K562 (cell line): ENCODE data around the gene PLEKHA1. TPM values are rescaled to one million over a fixed set of nuclear protein-coding genes. Genes with fewer than 3 reads are reported as not detected.

Experiments used
- ATAC-seq: fragments of 200-7000 bp; cut with Tn5 transposase; 3 replicates; pipeline ENCODE4 v1.9.1; 2020; ENCODE audit warnings: moderate library complexity
- BruUV-seq: library from RNA; stranded (reverse); fragments of 400-500 nt; replicated peaks from 2 replicates; lab custom pipeline; 2021; lab: Mats Ljungman, UMichigan
- CTCF ChIA-PET: fragments of 300-600 bp; formaldehyde crosslinking; extraction: SDS; loops from one replicate; lab custom pipeline; 2021; ENCODE audit warnings: low intra/inter-chr PET ratio; lab: Yijun Ruan, JAX
- POLR2A ChIA-PET: fragments of 300-600, 350-650 bp; sonication (Branson Sonifier 250); formaldehyde crosslinking; extraction: SDS; loops from one replicate; lab custom pipeline; 2021; ENCODE audit warnings: antibody characterized with exemption, inconsistent platforms; lab: Yijun Ruan, JAX
- DNase-seq, 4 experiments: peaks; one replicate each; pipeline versions ENCODE4 v3.0.0 to v3.0.0-alpha.2; 2011 to 2018; ENCODE audit warnings: low spot score in 3 of 4, mixed read lengths in 3 of 4; ENCODE audit errors: extremely low read depth in 1 of 4
- FAIRE-seq: peaks from 2 replicates; lab custom pipeline; 2011; peaks lifted over from hg19 to GRCh38; lab: Jason Lieb, UNC
- H2AFZ ChIP-seq: 2 replicates; pipeline ENCODE4 v1.6.0; 2011; ENCODE audit warnings: low read depth, low read length, control low read depth, inconsistent platforms
- H3K27ac ChIP-seq: fragments of 200-600 bp; 3 replicates; pipeline ENCODE4 v1.8.0; 2011; ENCODE audit warnings: low read depth, mild to moderate bottlenecking, control low read depth, inconsistent platforms, low read length, moderate library complexity, mixed read lengths; ENCODE audit errors: extremely low read depth
- H3K27me3 ChIP-seq, 2 experiments: fragments of 300-600 bp in 1 of 2; 2 replicates in 1 of 2; 3 replicates in 1 of 2; pipeline versions ENCODE4 v1.6.0 to v1.8.0; 2011; ENCODE audit warnings: inconsistent platforms in 2 of 2, low read length in 2 of 2, mild to moderate bottlenecking in 1 of 2, mixed read lengths in 1 of 2, moderate library complexity in 1 of 2; ENCODE audit not compliant: control insufficient read depth in 2 of 2, insufficient read depth in 2 of 2
- H3K36me3 ChIP-seq: fragments of 300-600 bp; 3 replicates; pipeline ENCODE4 v1.8.0; 2011; ENCODE audit warnings: mild to moderate bottlenecking, low read length, inconsistent platforms; ENCODE audit not compliant: control insufficient read depth, insufficient read depth
- H3K4me1 ChIP-seq, 2 experiments: fragments of 200-600 bp in 1 of 2; replicated peaks in 1 of 2; 2 replicates in 1 of 2; 3 replicates in 1 of 2; pipeline versions ENCODE4 v1.5.1 to v1.8.0; 2011; ENCODE audit warnings: inconsistent platforms in 2 of 2, low read length in 2 of 2, mild to moderate bottlenecking in 1 of 2, mixed read lengths in 1 of 2, moderate library complexity in 1 of 2; ENCODE audit not compliant: control insufficient read depth in 2 of 2, insufficient read depth in 2 of 2
- H3K4me2 ChIP-seq: 2 replicates; pipeline ENCODE4 v1.6.1; 2011; ENCODE audit warnings: low read length, control low read depth, inconsistent platforms, mixed read lengths; ENCODE audit not compliant: insufficient read depth
- H3K4me3 ChIP-seq: fragments of 200-600 bp; sonication (generic), shearing (Covaris generic); 2 replicates; pipeline ENCODE4 v1.5.1; 2016; ENCODE audit warnings: control low read depth, inconsistent platforms
- H3K79me2 ChIP-seq: fragments of 200-600 bp; 3 replicates; pipeline ENCODE4 v1.8.0; 2011; ENCODE audit warnings: low read length, inconsistent platforms; ENCODE audit not compliant: control insufficient read depth, insufficient read depth
- H3K9ac ChIP-seq, 2 experiments: 2 replicates each; pipeline versions ENCODE4 v1.6.0 to v1.6.1; 2011; ENCODE audit warnings: low read depth in 2 of 2, low read length in 2 of 2, control low read depth in 1 of 2, inconsistent platforms in 1 of 2, mild to moderate bottlenecking in 1 of 2, mixed read lengths in 1 of 2; ENCODE audit not compliant: insufficient read depth in 1 of 2
- H3K9me1 ChIP-seq: one replicate; pipeline ENCODE4 v1.6.0; 2011; ENCODE audit warnings: inconsistent platforms, mild to moderate bottlenecking, low read length, moderate library complexity; ENCODE audit not compliant: control insufficient read depth, insufficient read depth
- H3K9me3 ChIP-seq: replicated peaks from 2 replicates; pipeline ENCODE4 v1.5.1; 2011; ENCODE audit warnings: low read depth, low read length, inconsistent platforms; ENCODE audit not compliant: control insufficient read depth, insufficient read depth
- H4K20me1 ChIP-seq: replicated peaks from 2 replicates; pipeline ENCODE4 v1.6.1; 2011; ENCODE audit warnings: low read length, inconsistent platforms, mixed read lengths; ENCODE audit not compliant: control insufficient read depth, insufficient read depth
- BRD9 ChIP-seq: fragments of 450-650 bp; IDR thresholded peaks from 2 replicates; pipeline ENCODE4 v1.6.1; 2018; ENCODE audit warnings: low read depth; ENCODE audit not compliant: partially characterized antibody
- DACH1 ChIP-seq: fragments of 450-650 bp; IDR thresholded peaks from 2 replicates; pipeline ENCODE4 v1.6.1; 2018; ENCODE audit not compliant: partially characterized antibody
- EGR1 ChIP-seq: fragments of 450-650 bp; conservative IDR thresholded peaks from 2 replicates; pipeline ENCODE4 v1.6.1; 2017; ENCODE audit warnings: mild to moderate bottlenecking
- HNRNPLL ChIP-seq: fragments of 200-400 bp; formaldehyde crosslinking; IDR thresholded peaks from 2 replicates; pipeline ENCODE4 v1.6.1; 2017; ENCODE audit warnings: low read length, low read depth, mild to moderate bottlenecking; ENCODE audit not compliant: poor library complexity, severe bottlenecking
- NCOA1 ChIP-seq: fragments of 450-650 bp; IDR thresholded peaks from 2 replicates; pipeline ENCODE4 v1.6.1; 2016; ENCODE audit warnings: low read depth
- NFE2 ChIP-seq: IDR thresholded peaks from 2 replicates; pipeline ENCODE4 v1.6.1; 2014; ENCODE audit warnings: antibody characterized with exemption, low read depth
- NFYB ChIP-seq: IDR thresholded peaks from 2 replicates; pipeline ENCODE4 v1.6.1; 2011; ENCODE audit warnings: mild to moderate bottlenecking, moderate library complexity; ENCODE audit not compliant: insufficient read length; ENCODE audit errors: extremely low read depth
- NR2F6 ChIP-seq: fragments of 450-650 bp; formaldehyde crosslinking; IDR thresholded peaks from 2 replicates; pipeline ENCODE4 v1.4.0; 2020; ENCODE audit warnings: mild to moderate bottlenecking
- PCBP1 ChIP-seq: fragments of 200-400 bp; formaldehyde crosslinking; IDR thresholded peaks from 2 replicates; pipeline ENCODE4 v1.6.1; 2018; ENCODE audit warnings: mild to moderate bottlenecking, low read depth, low read length; ENCODE audit not compliant: poor library complexity, severe bottlenecking
- POLR2A ChIP-seq: fragments of 450-650 bp; conservative IDR thresholded peaks from 2 replicates; pipeline ENCODE4 v1.6.1; 2016
- U2AF1 ChIP-seq: fragments of 200-400 bp; formaldehyde crosslinking; optimal IDR thresholded peaks from 2 replicates; pipeline ENCODE3; 2017; ENCODE audit warnings: mild to moderate bottlenecking, low read depth, low read length, moderate library complexity
- ZNF146 ChIP-seq: IDR thresholded peaks from one replicate; pipeline ENCODE4 v1.6.1; 2018; ENCODE audit warnings: missing compliant biosample characterization; ENCODE audit not compliant: unreplicated experiment
- ZNF512 ChIP-seq: IDR thresholded peaks from 2 replicates; pipeline ENCODE4 v1.6.1; 2016; ENCODE audit warnings: missing genetic modification characterization, missing compliant biosample characterization
- ZNF717 ChIP-seq: fragments of 250-450 bp; sonication (Bioruptor Pico); IDR thresholded peaks from 2 replicates; pipeline ENCODE4 v1.5.0; 2021
- ZNF79 ChIP-seq: fragments of 250-450 bp; sonication (Bioruptor Pico); IDR thresholded peaks from 2 replicates; pipeline ENCODE4 v1.4.0; 2020; ENCODE audit warnings: low read depth, mild to moderate bottlenecking, moderate library complexity
- WGBS: fragments of 100-300 bp; shearing (Covaris generic); methylation state at CpG from one replicate; pipeline ENCODE4 v1.1.6; 2016; ENCODE audit warnings: low coverage, mixed read lengths; ENCODE audit not compliant: insufficient coverage; ENCODE audit errors: missing lambda C conversion rate; 5-methylcytosine and 5-hydroxymethylcytosine counted together
- in situ Hi-C: fragments of 300-500 bp; cut with MboI; formaldehyde crosslinking; loops from 4 replicates; pipeline ENCODE4 v1.15.0; 2018; ENCODE audit warnings: inconsistent platforms, mixed read lengths
- intact Hi-C: fragments of 100-400 bp; cut with micrococcal nuclease; formaldehyde crosslinking; loops from 2 replicates; pipeline ENCODE4 v1.14.2; 2022
- polyA plus RNA-seq, 8 experiments: library from polyadenylated mRNA; depleted of rRNA in 4 of 8; stranded (reverse) in 5 of 8; unstranded in 3 of 8; fragments of >200 nt; fragmentation: Nextera tagmentation in 2 of 8; fragmentation: Illumina TruSeq in 1 of 8; extraction: Ambion mirVana in 2 of 8; extraction: Trizol in 1 of 8; gene quantifications; 2 replicates each; pipeline versions ENCODE4 v1.2.1 to v1.2.3, GENCODE V29; 2011 to 2014; ENCODE audit warnings: inconsistent platforms in 1 of 8, missing spikeins in 1 of 8
- total RNA-seq, 7 experiments: library from RNA; depleted of rRNA in 6 of 7; stranded (reverse); fragments of >200 nt in 6 of 7; fragmentation: Illumina TruSeq in 2 of 7; extraction: Trizol in 2 of 7; gene quantifications; 2 replicates each; pipeline versions ENCODE4 v1.2.1 to v1.2.3, GENCODE V29; 2011 to 2021; ENCODE audit warnings: low replicate concordance in 1 of 7

The PLEKHA1 gene
- total and polyA plus RNA-seq, 9 of the 15 experiments (the other 6 are each of a cell fraction or from before 2014, with no cell fraction given) = 0.05 to 4.7 (median 1.0) TPM

GRCh38 chr10:122328676-122329075 lies 45.8 kb upstream of the PLEKHA1 start:
- no peak for FAIRE-seq
- POLR2A ChIA-PET = no interaction called here
- in situ Hi-C loops = no loop called here
- TF ChIP-seq POLR2A (no peak), NR2F6 (CRISPR knock-in tag) (no peak), EGR1 (no peak), BRD9 (no peak), ZNF79 (CRISPR knock-in tag) (no peak), ZNF717 (CRISPR knock-in tag) (no peak)
- TF ChIP-seq, all 486 proteins: peak for 0
- DNase-seq (no peak), ATAC-seq (no peak)
- Histone ChIP-seq H3K9me1 (no peaks in the 10 kb centered on the region), H3K27me3 (peaks cover 0 to 15% of the 10 kb centered on the region in 2 experiments; a peak in 2 of 5 replicates), H3K9ac (no peak overlapping the region), H3K27ac (no peak overlapping the region), H2AFZ (no peak overlapping the region), H3K79me2 (no peaks in the 10 kb centered on the region), H3K36me3 (no peaks in the 10 kb centered on the region), H3K4me2 (no peak overlapping the region), H3K9me3 (no peaks in the 10 kb centered on the region), H3K4me1 (no peaks in the 10 kb centered on the region), H4K20me1 (no peaks in the 10 kb centered on the region), H3K4me3 (no peak overlapping the region)
- BruUV-seq = no TSS peak
- WGBS = 0% methylated on average over 9 of the region's 9 CpGs
- intact Hi-C loops = no loop called here
- CTCF ChIA-PET = no interaction called here

GRCh38 chr10:122329416-122329815 lies 45.1 kb upstream of the PLEKHA1 start:
- POLR2A ChIA-PET = no interaction called here
- no peak for FAIRE-seq
- 0% methylated on average over 8 of the region's 13 CpGs for WGBS

More at GRCh38 chr10:122329416-122329815, 45.1 kb upstream of the PLEKHA1 start:
- BruUV-seq = no TSS peak
- Histone ChIP-seq H3K27ac (no peak overlapping the region), H3K9ac (no peak overlapping the region), H3K9me1 (no peaks in the 10 kb centered on the region), H3K4me3 (no peak overlapping the region), H4K20me1 (no peaks in the 10 kb centered on the region), H3K9me3 (no peaks in the 10 kb centered on the region), H3K79me2 (no peaks in the 10 kb centered on the region), H3K4me1 (no peaks in the 10 kb centered on the region), H3K36me3 (no peaks in the 10 kb centered on the region), H3K27me3 (peaks cover 0 to 15% of the 10 kb centered on the region in 2 experiments; a peak in 2 of 5 replicates), H2AFZ (no peak overlapping the region), H3K4me2 (no peak overlapping the region)
- DNase-seq (no peak), ATAC-seq (no peak)
- intact Hi-C loops = no loop called here
- CTCF ChIA-PET = no interaction called here
- TF ChIP-seq PCBP1 (no peak), NCOA1 (no peak), NFE2 (no peak), ZNF512 (tag) (no peak), ZNF146 (CRISPR knock-in tag) (no peak), NFYB (no peak), DACH1 (no peak), U2AF1 (no peak), HNRNPLL (no peak)
- in situ Hi-C loops = no loop called here
